ENCODE data around the gene NACC2. TPM values are rescaled to one million over a fixed set of nuclear protein-coding genes. Genes with fewer than 3 reads are reported as not detected.

The NACC2 gene
- total and polyA plus RNA-seq, 9 of the 15 experiments (the other 6 are each of a cell fraction or from before 2014, with no cell fraction given) = 0.70 to 25.1 (median 5.6) TPM

GRCh38 chr9:136093995-136094881, 851 bp downstream of the NACC2 start (continued):
- TF ChIP-seq ZNF592 (IDR thresholded peaks at IDR 0.05) = peak; percentile 77
- no peak for TF ChIP-seq RREB1 (CRISPR knock-in tag; IDR thresholded peaks at IDR 0.05)
- no peak for TF ChIP-seq ZKSCAN3 (CRISPR knock-in tag; IDR thresholded peaks at IDR 0.05)
- no peak for TF ChIP-seq SMC3 (conservative IDR thresholded peaks at IDR 0.05; ENCODE audit: insufficient read depth, low read depth, low read length)
- TF ChIP-seq CCNT2 (IDR thresholded peaks at IDR 0.05; ENCODE audit: borderline replicate concordance, extremely low read depth, insufficient read length, low read depth, low read length) = peak; percentile 10
- no peak for TF ChIP-seq NR1H2 (CRISPR knock-in tag; IDR thresholded peaks at IDR 0.05)
- TF ChIP-seq TFAP4 (CRISPR knock-in tag; IDR thresholded peaks at IDR 0.05; ENCODE audit: borderline replicate concordance) = peak; percentile 39; the same call in 1 of the 2 replicates
- TF ChIP-seq ZNF431 (CRISPR knock-in tag; IDR thresholded peaks at IDR 0.05) = peak; percentile 68; the same call in 1 of the 2 replicates
- TF ChIP-seq ZNF639 (CRISPR knock-in tag; conservative IDR thresholded peaks at IDR 0.05 in 1 of 2, IDR thresholded peaks at IDR 0.05 in 1 of 2) = peak in 1 of 2 experiments; percentile 27; a peak in 1 of 4 replicates
- TF ChIP-seq NRF1 (conservative IDR thresholded peaks at IDR 0.05 in 1 of 2, IDR thresholded peaks at IDR 0.05 in 1 of 2) = peak; percentile 74 to 79

All from K562 (cell line).